Cerebellar nuclear complex (tissue), 1 donor: ENCODE results near the gene CALML4.
"Not testable (repeated sequence)": the region's sequence is repeated elsewhere in the genome, so short reads cannot be mapped to it uniquely, and the experiment has no call there.

Source experiments
- DNase-seq, 2 experiments: peaks; one replicate each; lab custom pipeline; 2025; lab: John Stamatoyannopoulos, UW

The CALML4 gene

GRCh38 chr15:68208136-68208535 lies 3.0 kb upstream of the CALML4 start:
- no peak for DNase-seq

- DNase-seq: no peak
Observed at GRCh38 chr15:68207176-68207935, 2.2 kb upstream of the CALML4 start.

DNA sequence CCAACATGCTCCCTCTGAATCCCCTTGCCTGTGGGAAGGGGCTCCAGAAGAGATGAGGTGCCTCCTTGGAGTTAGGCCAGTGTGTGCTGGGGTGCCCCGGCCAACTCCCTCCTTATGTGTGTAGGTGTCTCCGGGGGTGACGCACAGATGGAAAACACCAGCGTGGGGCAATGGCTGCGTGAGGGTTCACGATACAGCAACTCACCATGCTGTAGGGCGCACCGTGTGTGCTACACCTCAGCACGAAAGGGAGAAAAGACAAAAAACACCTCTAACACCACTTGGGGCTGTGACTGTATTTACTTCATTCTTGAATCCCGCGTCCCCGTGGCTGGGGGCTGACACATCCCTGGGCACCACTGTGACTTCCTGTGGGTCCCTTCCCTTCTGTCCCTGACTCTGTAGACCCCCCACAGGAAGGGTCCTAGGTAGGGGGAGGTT lies 1.6 kb upstream of the CALML4 start:
- no peak for DNase-seq

GRCh38 chr15:68205954-68206539 lies 915 bp upstream of the CALML4 start:
- no peak for DNase-seq

DNA sequence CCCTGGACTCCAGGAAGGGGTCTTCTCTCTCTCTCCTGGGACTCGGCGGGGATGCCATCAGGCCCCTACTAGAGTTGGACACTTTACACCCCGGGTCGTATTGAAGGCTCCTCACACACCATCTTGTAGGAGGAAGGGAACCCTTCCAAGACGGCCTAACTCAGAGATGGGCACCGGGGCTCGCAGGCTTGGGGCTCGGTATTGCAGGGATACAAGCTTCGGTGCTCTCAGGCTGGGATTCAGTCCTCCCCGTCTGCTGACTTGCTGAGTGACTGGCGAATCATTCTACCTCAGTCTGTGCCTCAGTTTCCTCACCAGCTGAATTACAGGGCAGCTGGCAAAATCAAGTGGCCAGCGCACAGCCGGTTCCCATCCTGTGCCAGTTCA lies 419 bp upstream of the CALML4 start:
- no peak for DNase-seq

- DNase-seq: no peak
Observed at GRCh38 chr15:68204361-68204760, 771 bp downstream of the CALML4 start.

DNA sequence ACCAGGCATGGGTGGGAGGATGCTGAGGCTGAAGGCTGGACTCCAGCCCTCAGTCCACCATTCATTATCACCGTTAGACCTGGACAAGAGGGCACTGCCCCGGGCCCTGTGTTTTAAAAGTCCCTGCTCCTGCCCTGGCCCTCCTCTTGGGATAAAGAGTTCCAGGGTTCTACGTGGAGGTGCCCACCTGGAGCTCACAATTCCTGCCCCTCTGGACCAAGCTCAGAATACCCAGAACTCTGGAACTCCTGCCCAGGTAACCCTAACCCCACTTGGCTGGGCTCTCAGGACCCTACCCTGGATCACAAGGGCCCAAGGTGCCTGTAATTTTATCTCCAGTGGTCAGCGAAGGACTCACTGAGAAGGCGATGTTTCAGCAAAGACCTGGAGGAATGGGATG lies 1.2 kb downstream of the CALML4 start:
- no peak for DNase-seq

- no peak for DNase-seq
Observed at GRCh38 chr15:68203486-68203885, 1.6 kb downstream of the CALML4 start.

GRCh38 chr15:68202994-68203393 lies 2.1 kb downstream of the CALML4 start:
- DNase-seq: not testable (repeated sequence)

DNA sequence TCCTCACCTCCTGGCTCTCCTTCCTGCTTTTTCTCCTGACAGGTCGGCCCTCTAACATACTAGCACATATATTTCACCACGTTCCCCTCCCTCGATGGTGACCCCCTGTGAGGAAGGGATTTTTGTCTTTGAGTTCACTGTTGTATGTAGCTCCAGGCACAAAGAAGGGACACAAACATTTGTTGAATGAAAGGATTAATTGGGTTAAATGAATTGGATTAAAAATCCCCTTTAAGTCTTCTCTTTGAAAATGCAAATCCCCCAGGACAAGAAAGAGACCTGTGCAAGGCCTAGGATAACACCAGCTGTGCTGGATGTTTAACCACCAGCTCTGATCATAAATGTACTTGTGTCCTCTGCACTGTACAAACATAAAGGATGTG lies 3.3 kb downstream of the CALML4 start:
- DNase-seq: no peak

DNA sequence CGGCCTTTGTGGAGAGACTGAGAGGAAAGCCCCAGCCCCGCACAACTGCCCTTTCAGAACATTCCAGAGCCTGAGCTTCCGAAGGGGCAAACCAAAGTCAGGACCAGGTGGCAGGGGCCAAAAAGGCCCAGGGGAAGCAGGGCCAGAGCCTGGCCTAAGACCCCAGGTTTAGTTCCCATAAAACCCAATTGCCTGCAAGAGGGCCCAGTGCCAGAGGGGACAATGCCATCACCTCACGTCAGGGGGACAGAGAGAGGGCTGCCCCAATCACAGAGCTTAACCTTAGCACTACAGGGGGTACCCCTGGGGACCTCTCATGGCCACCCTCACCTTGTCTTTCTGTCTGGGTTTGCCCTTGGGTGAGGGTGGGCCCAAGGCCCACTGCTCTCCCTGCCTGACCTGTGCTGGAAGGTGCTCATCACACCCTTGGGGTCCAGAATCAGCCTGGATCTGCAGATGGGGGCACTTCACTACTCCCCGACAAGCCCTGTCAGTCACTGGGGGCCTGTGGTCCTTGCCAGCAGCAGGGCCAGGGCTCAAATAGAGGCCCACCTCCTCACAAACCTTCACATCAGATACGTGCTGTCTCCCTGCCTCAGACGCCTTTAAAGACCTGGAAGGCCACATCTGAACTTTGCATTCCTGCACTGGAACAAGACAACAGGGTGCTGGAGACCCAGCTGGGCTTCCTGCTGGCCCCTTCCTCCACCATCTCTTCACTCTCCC lies 3.8 kb downstream of the CALML4 start:
- no peak for DNase-seq

DNA sequence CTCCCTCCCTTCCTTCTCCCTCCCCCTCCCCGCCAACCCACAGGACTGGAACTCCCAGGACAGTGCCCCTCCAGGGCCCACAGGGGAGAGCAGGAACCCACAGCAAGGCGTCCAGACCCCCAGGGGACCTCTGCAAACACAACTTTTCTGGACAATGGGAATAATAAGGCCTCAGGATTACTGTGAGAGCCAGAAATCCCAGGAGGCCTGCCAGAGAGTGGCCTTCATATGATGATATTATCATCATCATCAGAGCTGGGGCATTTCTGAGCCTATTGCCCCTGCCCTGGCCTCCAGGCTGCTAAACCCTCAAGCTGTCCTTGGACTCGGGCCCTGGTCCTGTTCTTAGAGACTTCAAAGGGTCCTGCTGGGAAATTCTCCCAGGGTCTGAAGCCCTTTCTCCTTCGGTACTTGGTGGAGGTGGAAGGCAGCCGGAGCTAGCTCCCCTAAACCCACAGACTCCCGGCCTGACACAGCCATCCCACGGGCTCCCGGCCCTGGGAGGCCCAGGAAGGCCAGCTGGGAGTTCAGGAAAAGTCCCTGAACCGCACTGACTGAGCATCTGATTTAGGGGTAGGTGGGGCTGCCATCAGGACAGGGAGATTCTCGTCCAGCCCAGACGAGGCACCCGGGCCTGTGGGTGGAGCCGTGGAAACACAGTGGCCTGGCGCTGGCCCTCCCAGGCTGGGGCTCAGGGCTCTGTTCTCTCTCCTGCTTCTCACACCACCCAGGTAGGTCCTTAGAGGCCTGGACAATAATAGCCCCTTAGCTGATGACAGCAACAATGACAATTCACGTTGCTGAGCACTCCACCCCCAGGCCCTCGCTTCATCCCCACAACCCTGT lies 4.9 kb downstream of the CALML4 start:
- no peak for DNase-seq

DNA sequence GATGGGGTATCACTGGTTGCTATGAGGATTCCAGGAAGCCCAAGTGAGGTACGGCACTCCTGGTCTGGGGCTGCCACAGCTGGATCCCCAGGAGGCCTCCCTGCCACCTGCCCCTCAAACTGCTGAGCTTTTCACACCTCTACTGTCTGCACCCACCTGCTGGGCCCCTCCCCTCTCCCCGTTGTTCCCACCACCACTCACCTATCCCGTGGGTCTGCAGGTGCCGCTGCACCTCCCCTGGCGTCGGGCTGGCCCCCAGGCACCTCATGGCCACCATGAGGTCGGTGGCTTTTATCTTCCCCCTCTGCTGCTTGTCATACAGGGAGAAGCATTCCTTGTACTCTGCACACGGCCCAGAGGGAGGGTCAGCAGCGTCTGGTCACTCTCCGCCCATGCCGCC lies 5.8 kb downstream of the CALML4 start:
- DNase-seq: no peak

- no peak for DNase-seq
Observed at GRCh38 chr15:68197661-68198437, 7.3 kb downstream of the CALML4 start.

DNA sequence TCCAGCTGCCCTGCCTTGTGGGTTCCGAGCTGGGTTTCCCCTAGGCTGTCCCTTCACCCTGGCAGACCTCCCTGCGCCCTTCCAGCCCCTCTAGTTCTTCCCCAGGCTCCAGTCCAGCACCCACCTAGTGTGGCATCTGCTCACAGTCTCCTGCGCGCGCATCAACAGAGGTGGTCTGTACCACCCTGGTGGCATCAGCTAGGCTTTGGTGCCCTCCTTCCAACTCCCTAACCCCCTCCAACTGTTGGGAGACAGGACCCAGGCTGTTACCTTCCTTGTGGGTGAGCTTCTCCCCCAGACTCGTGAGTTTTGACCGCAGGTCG lies 8.0 kb downstream of the CALML4 start:
- DNase-seq: no peak

GRCh38 chr15:68196445-68197169 lies 8.5 kb downstream of the CALML4 start:
- DNase-seq: no peak

DNA sequence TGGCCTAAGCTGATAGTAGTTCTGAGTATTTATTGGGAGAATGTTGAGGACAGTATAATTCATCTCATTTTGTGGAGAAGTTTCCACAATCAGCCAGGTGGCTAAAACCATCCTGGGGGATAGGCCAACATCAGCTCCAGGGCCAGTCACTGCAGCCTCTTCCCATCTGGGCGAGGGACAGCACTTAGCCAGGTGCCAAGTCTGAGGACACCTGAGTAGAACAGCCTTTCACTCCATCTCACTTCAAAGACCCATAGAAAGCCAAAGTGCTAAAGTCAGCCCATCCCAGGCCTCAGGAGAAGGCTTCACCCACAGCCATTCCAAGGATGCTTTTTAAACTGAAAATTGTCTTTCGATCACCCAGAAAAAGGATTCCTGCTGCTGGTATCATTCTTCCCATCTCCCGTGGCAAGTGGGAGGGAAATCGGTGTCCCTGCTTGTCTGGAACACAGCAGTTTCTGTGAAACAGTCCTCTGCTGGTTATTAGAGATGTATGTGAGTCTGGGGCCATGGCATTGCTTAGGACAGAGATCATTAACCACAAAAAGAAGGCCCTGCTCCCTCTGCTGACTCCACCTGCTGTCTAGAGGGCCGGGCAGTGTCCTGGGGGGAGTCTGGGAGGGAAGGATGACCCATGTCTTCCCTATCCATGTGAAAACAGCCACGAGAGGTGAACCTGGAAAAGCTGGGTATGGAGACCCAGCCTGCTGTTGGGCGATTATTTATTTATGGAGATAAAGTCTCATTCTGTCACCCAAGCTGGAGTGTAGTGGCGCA lies 9.6 kb downstream of the CALML4 start:
- no peak for DNase-seq

DNA sequence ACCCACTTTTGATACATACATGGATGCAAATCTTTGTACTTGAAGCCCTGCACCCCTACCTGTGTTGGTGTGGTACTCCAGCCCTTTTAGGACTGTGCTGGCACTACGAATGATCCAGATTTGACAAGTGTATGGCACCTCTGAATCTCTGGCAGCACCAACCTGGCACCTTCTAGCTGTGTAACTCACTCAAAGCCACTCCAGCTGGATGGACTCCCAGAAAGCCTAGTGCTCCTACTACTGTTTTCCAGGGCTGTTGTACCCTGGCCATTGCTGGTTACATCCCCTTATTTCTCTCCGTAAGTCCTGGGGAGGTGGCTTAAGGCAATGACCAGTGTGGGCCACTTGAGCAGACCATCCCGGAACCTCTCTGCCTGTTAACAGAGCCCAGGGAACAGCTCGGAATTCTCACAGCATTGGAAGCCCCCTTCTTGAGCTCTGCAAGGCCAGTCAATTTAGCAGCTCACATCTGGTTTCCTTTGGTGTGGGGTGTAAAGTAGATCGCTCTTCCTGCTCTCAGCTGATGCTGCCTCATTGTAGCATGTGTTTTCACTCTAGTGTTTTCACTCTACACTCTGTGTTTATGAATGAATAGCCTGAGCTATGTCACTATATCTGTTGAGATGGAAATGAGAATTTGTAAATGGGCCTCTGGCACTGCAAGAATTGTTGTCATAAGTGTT lies 12.2 kb downstream of the CALML4 start:
- DNase-seq: no peak

- DNase-seq: no peak
Observed at GRCh38 chr15:68192117-68192516, 13.0 kb downstream of the CALML4 start.

GRCh38 chr15:68191555-68191954 lies 13.6 kb downstream of the CALML4 start:
- no peak for DNase-seq
